Transverse colon (tissue), 4 donors: ENCODE results near the gene GPX2.

Source experiments
- CTCF ChIP-seq, 5 experiments: fragments of 200-600 bp in 3 of 5; fragments of 450-650 bp in 2 of 5; sonication (generic) in 3 of 5; IDR thresholded peaks; 1 replicate in 2 of 5; 2 replicates in 3 of 5; pipeline ENCODE4 v1.5.1; 2016 to 2017; ENCODE audit warnings: antibody characterized with exemption in 5 of 5, inconsistent platforms in 3 of 5, mild to moderate bottlenecking in 2 of 5, moderate library complexity in 1 of 5
- EP300 ChIP-seq: sonication (generic); formaldehyde crosslinking; IDR thresholded peaks from one replicate; pipeline ENCODE4 v1.6.1; 2017; ENCODE audit warnings: antibody characterized with exemption, low read depth
- POLR2A ChIP-seq: fragments of 450-650 bp; IDR thresholded peaks from one replicate; pipeline ENCODE4 v1.6.1; 2016; ENCODE audit warnings: antibody characterized with exemption, mild to moderate bottlenecking, moderate library complexity
- POLR2AphosphoS5 ChIP-seq, 3 donors: sonication (generic); formaldehyde crosslinking; IDR thresholded peaks; one replicate each; pipeline ENCODE4 v1.6.1; 2016; ENCODE audit warnings: antibody characterized with exemption in 3 of 3

GRCh38 chr14:64990939-64991338, 48.4 kb upstream of the GPX2 start:
- TF ChIP-seq CTCF (IDR thresholded peaks at IDR 0.05) (no peak), POLR2AphosphoS5 (IDR thresholded peaks at IDR 0.05) (no peak), POLR2A (no peak), EP300 (no peak)
